Measurements from ENCODE around the gene MAPK8IP3.
A peak's percentile ranks its signal among the peaks of the same experiment; 100 is the strongest.

MAPK8IP3 gene

GRCh38 chr16:1705688-1706385, at the start of gene MAPK8IP3:
MAPK8IP3 (plus strand) TSS chr16:1706195; CDS start chr16:1706340, 145 bp downstream.
- DNase-seq: peak; percentile 100

- no peak for DNase-seq
These were observed 49.0 kb upstream of the MAPK8IP3 start for GRCh38 chr16:1656808-1657617.

DNA sequence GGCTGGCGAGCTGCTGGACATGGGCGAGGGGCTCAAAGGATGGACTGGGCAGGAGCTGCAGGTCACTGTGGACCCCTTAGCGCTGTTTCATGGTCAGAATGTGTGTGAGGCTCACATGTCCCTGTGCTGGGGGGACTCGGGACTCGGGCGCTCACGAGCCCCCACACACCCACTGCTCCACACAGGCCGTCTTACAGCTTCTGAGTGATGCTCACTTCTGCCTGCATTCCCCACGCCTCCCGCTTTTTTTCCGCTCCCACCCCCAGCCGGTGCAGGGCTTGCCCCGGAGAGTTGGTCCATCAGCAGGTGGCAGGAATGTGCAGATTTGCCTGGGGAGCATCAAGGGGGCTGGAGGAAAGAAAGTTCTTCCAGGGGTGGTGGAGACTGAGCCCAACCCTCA, 48.2 kb upstream of the MAPK8IP3 start:
- DNase-seq: no peak

GRCh38 chr16:1659031-1659430, 47.0 kb upstream of the MAPK8IP3 start:
- DNase-seq: no peak

GRCh38 chr16:1661826-1662225, 44.2 kb upstream of the MAPK8IP3 start:
- no peak for DNase-seq

- no peak for DNase-seq
These were observed 43.5 kb upstream of the MAPK8IP3 start for GRCh38 chr16:1662543-1662942.

DNA sequence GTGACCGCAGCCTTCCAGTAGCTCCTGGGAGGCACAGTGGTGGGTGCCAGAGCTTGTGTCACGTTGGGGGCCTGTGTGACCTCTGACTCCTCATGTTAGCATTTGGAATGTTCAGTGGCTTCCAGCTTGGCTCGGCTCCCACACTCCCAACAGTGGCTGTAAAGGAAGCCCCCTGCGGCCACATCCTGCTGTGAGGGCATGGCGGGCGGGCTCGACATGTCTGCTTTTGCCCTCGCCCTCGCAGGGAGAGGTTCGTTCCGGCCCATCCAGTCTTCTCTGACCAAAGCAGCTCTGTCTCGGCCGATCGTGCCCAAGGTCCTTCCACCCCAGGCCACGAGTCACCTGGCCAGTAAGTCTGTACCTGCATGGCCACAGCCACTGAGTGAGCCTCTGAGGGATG, 40.2 kb upstream of the MAPK8IP3 start:
- no peak for DNase-seq

GRCh38 chr16:1666316-1666715, 39.7 kb upstream of the MAPK8IP3 start:
- DNase-seq: no peak

GRCh38 chr16:1667271-1667670, 38.7 kb upstream of the MAPK8IP3 start:
- no peak for DNase-seq

DNA sequence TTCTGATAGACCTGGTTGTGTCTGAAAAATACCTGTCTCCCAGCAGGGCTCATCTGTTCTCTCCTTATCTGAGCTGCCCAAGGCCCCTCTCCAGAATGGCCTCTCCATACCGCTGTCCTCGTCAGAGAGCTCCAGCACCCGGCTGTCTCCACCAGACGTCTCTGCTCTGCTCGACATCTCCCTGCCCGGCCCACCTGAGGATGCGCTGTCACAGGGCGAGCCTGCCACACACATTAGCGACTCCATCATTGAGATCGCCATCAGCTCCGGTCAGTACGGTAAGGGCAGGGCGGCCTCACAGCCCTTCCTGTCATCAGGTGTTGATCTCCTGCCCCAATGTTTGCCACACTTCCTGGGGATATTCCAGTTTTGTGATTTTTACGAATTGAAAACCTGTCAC, 38.1 kb upstream of the MAPK8IP3 start:
- DNase-seq: no peak

- DNase-seq: no peak
These were observed 37.2 kb upstream of the MAPK8IP3 start for GRCh38 chr16:1668612-1669319.

- DNase-seq: no peak
These were observed 36.3 kb upstream of the MAPK8IP3 start for GRCh38 chr16:1669698-1670097.

DNA sequence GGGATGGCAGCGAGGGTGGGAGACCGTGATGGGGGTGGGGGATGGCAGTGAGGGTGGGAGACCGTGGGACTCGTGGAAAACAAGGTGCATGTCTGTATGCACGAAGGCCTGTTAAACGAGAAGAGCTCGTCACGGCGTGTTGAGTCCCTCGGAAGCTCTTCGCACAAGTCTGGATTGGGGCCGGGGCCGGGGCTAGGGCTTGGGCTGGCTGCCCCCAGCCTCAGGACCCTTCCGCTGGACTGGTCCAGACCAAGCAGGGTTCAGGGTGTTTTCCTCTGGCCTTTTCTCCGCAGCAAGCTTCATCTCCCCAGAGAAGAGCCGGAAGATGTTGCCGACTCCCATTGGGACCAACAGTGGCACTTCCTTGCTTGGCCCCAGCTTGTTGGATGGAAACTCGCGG, 35.6 kb upstream of the MAPK8IP3 start:
- DNase-seq: no peak

DNA sequence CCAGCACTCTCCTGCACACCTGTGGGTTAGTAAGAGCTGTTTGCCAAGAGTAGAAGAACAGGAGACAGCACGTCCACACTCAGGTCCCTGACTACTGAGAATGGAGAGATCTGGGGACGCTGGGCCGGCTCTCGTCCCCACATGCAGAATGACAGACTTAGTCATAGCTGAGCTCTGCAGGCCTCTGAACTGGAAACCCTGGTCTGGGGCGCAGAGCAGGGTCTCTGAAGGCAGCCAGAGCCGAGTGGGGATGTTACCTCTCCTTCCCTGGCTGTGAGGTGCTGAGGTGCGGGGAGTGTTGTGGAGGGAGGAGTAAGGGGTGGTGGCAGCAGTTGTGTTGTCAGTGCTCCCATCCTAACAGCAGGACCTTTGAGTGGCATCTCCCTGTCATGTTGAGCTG, 35.1 kb upstream of the MAPK8IP3 start:
- DNase-seq: no peak

DNA sequence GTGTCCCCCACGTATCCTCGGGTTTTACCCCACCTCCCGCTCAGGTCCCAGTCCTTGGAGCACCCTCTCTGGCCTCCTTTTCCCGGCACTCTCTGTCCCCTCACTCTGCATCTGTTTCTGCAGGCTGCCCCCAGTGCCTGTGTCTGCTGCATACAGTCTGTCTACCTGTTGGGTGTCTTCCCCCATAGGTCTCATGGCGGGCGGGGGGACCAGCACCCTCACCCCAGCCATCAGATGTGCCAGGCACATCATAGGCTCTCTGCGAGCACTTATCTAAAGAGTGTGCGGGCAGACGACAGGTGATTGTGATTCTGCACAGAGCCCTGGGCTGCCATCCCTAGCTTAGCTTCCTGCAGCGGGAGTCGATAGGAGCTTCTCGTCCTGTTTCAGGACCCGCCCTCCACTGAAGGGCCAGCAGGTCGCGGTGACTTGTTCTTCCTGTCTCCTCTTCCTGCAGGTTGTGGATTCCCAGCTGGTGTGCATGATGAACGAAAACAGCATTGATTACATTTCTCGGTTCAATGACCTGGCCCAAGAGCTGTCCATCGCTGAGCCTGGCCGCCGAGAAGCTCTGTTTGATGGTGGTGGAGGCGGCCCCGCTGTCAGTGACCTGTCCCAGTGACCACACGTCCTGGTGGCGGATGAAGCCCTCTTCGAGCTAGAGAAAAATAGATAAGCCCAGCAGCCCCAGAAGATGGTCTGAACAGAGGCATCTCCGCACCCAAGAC, 32.4 kb upstream of the MAPK8IP3 start:
- no peak for DNase-seq

DNA sequence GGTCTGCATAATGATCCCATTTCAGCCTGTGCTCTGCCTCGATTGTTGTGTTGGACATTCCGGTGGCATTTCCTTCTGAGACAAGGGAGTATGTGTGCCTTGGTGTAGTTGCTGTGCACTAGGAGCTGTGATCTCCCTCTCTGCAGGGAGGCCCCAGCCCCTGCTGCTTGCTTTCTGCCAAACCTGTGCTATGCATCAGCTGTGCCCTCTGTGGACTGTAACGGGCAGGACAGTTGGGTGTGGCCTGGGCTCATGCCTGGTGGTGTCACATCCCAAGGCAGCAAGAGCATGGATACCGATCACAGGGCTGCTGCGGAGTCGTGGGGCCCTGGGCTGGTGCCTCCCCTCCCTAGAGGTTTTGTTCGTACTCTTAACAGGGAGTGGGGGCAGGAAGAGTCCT, 31.7 kb upstream of the MAPK8IP3 start:
- no peak for DNase-seq

GRCh38 chr16:1674751-1675664, 31.0 kb upstream of the MAPK8IP3 start:
- DNase-seq: no peak

DNA sequence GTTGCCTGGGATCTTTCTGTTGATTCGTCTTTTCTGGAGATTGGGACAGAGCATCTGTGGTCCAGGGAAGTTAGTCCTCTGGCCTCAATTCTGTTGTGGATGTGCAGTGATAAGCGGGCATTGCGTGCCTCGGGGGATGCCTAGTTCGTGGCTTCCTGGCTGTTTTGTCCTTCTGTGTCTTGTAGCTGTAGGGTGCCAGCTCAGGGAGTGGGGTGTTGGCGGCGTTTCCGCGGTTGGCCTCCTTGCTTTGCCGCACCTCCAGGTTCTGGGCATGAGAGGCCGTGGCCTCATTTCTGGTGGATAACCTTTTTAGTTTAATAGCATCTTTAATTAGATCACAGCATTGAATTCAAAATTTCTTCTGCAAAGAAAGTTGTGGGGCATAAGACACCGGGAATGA, 29.3 kb upstream of the MAPK8IP3 start:
- DNase-seq: no peak

GRCh38 chr16:1677339-1677738, 28.7 kb upstream of the MAPK8IP3 start:
- DNase-seq: no peak

- DNase-seq: peak; percentile 98
These were observed 28.0 kb upstream of the MAPK8IP3 start, which contains the start of gene JPT2 for GRCh38 chr16:1677942-1678499. JPT2 (plus strand) TSS chr16:1678279; CDS start chr16:1678313, 34 bp downstream.

GRCh38 chr16:1678500-1679098, 27.4 kb upstream of the MAPK8IP3 start:
- peak; percentile 73 for DNase-seq

Measured in activated CD8-positive, alpha-beta memory T cell treated with anti-CD3 and anti-CD28 coated beads, Interleukin-2, amount 50 U/mL, for 48 hours (primary cell).